Activated naive CD8-positive, alpha-beta T cell treated with anti-CD3 and anti-CD28 coated beads for 36 hours (primary cell): ENCODE measurements around the gene NSMCE1. TPM values are rescaled to one million over a fixed set of nuclear protein-coding genes. Genes with fewer than 3 reads are reported as not detected.

Source experiments
- DNase-seq: peaks from one replicate; pipeline ENCODE4 v3.0.0; 2021
- H3K27ac Mint-ChIP-seq: one replicate; pipeline ENCODE4 v1.8.0; 2022; ENCODE audit warnings: mild to moderate bottlenecking, moderate library complexity, mixed read lengths
- H3K27me3 Mint-ChIP-seq: one replicate; pipeline ENCODE4 v1.8.0; 2022; ENCODE audit warnings: mild to moderate bottlenecking, mixed read lengths
- H3K36me3 Mint-ChIP-seq: one replicate; pipeline ENCODE4 v1.8.0; 2021; ENCODE audit warnings: mild to moderate bottlenecking, mixed read lengths
- H3K4me1 Mint-ChIP-seq: one replicate; pipeline ENCODE4 v1.8.0; 2021; ENCODE audit warnings: mixed read lengths
- H3K4me3 Mint-ChIP-seq: one replicate; pipeline ENCODE4 v1.8.0; 2022; ENCODE audit warnings: mild to moderate bottlenecking, moderate library complexity, mixed read lengths
- H3K9me3 Mint-ChIP-seq: one replicate; pipeline ENCODE4 v1.8.0; 2022; ENCODE audit warnings: mixed read lengths
- total RNA-seq, 2 experiments: library from RNA; stranded (reverse); gene quantifications; one replicate each; pipeline ENCODE4 v1.2.3, GENCODE V29; 2021

Gene NSMCE1
- total RNA-seq, 2 experiments from 2014 or later: 133 to 146 TPM

DNA sequence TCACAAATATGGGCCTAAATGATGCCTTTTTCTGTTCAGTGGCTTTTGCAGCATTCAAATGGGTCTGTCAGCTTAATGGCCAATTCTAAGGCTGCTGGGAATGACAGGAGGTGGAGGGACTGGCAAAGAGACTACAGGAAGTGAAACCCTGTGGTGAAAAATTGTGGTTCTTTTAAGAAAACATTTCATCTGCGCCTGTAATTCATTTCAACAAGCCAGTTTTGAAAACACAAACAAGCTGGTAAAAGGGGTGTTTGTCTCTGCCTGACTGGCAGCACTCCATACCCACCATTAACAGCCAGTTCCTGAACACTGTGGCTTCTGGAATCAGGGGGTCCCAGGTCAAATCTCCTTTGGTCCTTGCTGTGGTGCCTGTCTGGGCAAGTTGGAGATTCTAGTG, 68.8 kb downstream of the NSMCE1 start:
- Mint-ChIP-seq H3K4me3 (no peak overlapping the region), H3K27me3 (no peaks in the 10 kb centered on the region), H3K9me3 (peaks cover 19% of the 10 kb centered on the region), H3K27ac (peak overlapping the region; percentile 82), H3K4me1 (peaks cover 64% of the 10 kb centered on the region), H3K36me3 (peaks cover 9% of the 10 kb centered on the region)
- no peak for DNase-seq

DNA sequence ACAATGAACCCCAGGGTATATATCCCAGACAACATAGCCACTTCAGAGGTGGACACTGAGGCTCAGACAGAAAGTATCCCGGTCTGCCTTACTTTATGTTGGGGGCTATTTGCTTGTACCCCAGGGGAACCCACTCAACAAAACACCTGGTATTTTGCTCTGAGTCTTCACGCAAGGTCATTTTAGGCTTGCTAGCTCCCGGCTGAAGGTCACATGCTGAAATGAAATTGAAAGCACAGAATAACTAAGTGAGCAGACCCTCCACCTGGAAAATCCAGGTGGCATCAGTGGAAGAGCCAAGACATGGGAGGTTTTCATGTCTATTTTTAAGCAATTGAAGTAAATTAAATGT, 69.4 kb downstream of the NSMCE1 start:
- no peak for DNase-seq
- peaks cover 65% of the 10 kb centered on the region for H3K4me1 Mint-ChIP-seq
- H3K36me3 Mint-ChIP-seq: peaks cover 6% of the 10 kb centered on the region
- H3K9me3 Mint-ChIP-seq: peaks cover 24% of the 10 kb centered on the region
- no peaks in the 10 kb centered on the region for H3K27me3 Mint-ChIP-seq
- H3K4me3 Mint-ChIP-seq: no peak overlapping the region
- peak overlapping the region; percentile 78 for H3K27ac Mint-ChIP-seq

DNA sequence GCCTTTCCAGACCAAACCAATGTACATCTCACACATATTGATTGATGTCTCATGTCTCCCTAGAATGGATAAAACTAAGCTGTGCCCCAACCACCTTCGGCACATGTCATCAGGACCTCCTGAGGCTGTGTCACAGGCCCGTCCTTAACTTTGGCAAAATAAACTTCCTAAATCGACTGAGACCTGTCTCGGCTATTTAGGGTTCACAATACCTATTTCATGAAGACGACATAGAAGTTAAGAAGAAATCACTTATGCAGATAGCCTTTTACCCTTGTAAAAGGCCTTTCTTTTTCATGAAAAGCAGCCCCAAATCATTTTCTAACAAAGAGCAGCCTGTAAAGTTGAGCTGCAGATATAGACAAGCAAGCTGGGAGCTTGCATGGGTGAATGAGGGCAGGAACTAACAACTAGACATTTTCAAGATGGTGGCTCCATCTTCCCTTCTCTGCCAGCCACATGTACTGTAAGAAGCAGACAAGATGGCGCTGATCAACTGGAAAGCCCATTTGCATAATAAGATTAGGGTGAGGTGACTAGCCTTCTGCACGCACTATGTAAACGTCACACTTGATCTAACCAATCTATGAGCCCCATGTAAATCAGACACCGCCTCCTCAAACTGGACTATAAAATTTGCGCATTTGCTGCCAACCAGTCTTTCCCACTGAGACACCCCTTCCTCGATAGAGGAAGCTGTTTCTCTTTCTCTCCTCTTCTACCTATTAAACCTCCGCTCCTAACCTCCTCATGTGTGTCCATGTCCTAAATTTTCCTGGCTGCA, 69.9 kb downstream of the NSMCE1 start:
- H3K4me1 Mint-ChIP-seq: peaks cover 63% of the 10 kb centered on the region
- H3K27me3 Mint-ChIP-seq: no peaks in the 10 kb centered on the region
- peaks cover 3% of the 10 kb centered on the region for H3K36me3 Mint-ChIP-seq
- peaks cover 25% of the 10 kb centered on the region for H3K9me3 Mint-ChIP-seq
- H3K27ac Mint-ChIP-seq: peak overlapping the region; percentile 78
- no peak for DNase-seq
- H3K4me3 Mint-ChIP-seq: no peak overlapping the region

DNA sequence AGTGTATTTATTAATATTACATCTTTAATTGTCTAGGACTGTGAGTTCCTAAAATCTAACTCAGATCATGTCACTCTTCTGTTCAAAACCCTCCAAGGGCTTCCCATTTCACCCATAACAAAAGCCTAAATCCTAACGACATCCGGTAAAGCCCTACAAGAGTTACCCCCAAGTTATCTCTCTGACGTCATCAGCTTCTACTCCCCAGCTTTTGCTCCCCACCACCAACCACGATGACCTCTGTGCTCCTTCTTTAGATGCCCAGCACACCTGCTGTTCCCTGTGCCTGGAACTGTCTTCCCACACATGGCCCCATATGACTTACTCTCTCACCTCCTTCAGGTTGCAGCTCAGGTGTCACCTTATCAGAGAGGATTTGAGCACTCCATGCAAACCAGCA, 71.6 kb downstream of the NSMCE1 start:
- H3K4me1 Mint-ChIP-seq: peaks cover 54% of the 10 kb centered on the region
- no peak for DNase-seq
- H3K36me3 Mint-ChIP-seq: peaks cover 2% of the 10 kb centered on the region
- H3K27me3 Mint-ChIP-seq: no peaks in the 10 kb centered on the region
- no peak overlapping the region for H3K27ac Mint-ChIP-seq
- H3K4me3 Mint-ChIP-seq: no peak overlapping the region
- H3K9me3 Mint-ChIP-seq: peaks cover 25% of the 10 kb centered on the region

DNA sequence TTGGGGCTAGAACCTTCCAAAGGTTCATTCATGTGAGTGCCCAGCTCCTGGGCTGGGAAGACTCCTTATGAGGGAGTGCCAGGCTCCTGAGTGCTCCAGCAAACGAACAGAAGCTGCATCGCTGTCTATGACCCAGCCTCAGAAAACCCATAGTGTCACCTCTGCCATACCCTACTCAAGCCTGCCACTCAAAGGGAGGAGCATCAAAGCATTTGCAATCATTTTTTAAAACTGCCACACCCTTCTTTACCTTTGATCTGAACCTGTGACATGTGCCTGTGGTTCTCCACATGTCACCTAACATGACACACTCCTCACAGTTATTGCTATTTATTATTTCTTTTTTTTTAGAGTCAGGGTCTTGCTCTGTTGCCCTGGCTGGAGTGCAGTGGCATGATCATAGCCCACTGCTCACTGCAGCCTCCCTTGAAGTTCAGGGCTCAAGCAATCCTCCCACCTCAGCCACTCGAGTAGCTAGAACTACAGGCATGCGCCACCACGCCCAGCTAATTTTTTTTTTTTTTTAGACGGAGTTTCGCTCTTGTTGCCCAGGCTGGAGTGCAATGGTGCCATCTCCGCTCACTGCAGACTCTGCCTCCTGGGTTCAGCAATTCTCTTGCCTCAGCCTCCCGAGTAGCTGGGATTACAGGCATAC, 72.5 kb downstream of the NSMCE1 start:
- Mint-ChIP-seq H3K36me3 (peaks cover 2% of the 10 kb centered on the region), H3K27ac (no peak overlapping the region), H3K4me3 (no peak overlapping the region), H3K27me3 (no peaks in the 10 kb centered on the region), H3K4me1 (peaks cover 56% of the 10 kb centered on the region), H3K9me3 (peaks cover 25% of the 10 kb centered on the region)
- DNase-seq: no peak

DNA sequence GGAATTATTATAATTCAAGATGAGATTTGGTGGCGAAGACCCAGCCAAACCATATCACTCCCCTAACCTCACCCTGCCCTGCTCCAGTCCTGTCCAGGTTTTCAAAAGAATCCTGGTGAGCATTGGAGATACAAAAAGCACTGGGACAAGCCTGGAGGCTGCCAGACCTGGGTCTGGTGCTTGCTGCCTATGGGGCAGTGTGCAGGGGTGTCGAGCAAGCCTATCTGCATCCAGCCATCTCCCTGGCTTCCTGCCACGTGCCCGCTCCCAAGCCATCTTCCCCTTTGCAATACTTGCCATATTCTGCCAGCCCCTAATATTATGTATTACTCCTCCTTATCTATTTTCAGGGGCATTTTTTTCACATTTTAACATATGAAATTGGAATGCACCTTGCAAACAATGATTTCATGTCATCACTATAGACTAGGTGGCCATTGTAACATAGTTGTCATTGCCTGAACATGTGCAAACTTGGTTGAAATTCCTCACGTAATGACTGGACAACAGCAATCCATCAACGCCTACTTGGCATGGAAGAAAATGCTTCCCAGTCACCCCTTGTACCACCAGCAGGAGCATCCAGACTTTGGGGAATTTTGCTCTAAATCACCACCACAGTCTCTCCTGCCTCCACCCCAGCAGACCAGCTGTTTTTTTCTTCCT, 73.4 kb downstream of the NSMCE1 start:
- peaks cover 18% of the 10 kb centered on the region for H3K9me3 Mint-ChIP-seq
- H3K4me1 Mint-ChIP-seq: peaks cover 47% of the 10 kb centered on the region
- H3K27ac Mint-ChIP-seq: no peak overlapping the region
- no peak overlapping the region for H3K4me3 Mint-ChIP-seq
- H3K27me3 Mint-ChIP-seq: no peaks in the 10 kb centered on the region
- DNase-seq: no peak
- H3K36me3 Mint-ChIP-seq: peaks cover 2% of the 10 kb centered on the region

DNA sequence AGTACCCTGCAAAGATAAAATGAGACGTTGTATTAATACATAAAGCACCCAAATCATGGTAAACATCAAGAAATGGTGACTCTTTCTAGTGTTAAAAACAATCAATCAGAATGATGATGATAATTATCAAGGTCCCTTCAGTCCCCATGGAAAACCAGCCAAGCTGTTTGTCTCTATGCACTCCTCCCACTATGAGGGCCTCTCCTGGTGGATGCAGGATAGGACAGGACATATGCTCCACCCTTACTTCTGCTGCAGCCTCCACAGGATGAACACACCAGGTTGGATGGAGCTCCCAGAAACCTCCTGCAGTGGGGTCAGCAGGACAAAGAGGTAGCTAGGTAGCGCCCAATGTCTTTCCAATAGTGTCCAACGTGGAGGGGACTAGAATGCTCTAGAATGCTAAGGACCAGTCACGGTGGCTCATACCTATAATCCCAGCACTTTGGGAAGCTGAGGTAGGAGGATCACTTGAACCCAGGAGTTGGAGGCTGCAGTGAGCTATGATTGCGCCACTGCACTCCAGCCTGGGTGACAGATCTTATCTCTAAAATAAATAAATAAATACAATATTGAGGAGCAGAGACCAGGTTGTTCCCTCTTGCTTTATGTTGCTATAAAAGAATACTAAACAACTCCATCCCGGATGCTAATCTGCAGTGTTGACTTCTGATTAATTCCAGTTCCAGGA, 75.1 kb downstream of the NSMCE1 start:
- peaks cover 32% of the 10 kb centered on the region for H3K4me1 Mint-ChIP-seq
- H3K9me3 Mint-ChIP-seq: peaks cover 14% of the 10 kb centered on the region
- no peak for DNase-seq

DNA sequence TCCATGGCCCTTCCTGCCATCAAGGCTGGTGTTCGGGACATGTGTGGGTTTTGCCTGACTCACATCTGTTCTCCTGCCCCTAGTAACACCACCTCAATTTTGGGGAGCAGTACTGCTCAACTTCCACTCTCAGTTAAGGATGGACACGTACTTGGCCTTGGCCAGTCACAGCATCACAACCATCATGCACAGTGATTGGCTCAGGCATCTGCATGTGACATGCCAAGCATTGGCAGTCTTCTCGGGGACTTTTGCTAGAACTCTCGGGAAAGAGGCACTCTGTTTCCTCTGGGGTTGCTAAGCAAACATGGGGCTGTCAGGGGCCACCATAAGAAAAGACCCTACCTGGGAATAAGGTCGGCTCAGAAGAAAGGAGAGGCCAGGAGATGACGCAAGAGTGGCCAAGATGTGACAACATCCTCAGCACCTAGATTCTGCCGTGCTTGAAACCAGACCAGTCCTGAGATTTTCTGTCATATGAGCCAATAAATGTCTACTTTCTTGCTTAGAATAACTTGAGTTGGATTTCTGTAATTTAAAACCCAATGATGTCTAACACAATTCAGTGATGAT, 77.1 kb downstream of the NSMCE1 start:
- no peak overlapping the region for H3K27ac Mint-ChIP-seq
- peaks cover 2% of the 10 kb centered on the region for H3K36me3 Mint-ChIP-seq
- H3K9me3 Mint-ChIP-seq: peaks cover 14% of the 10 kb centered on the region
- H3K27me3 Mint-ChIP-seq: no peaks in the 10 kb centered on the region
- peaks cover 24% of the 10 kb centered on the region for H3K4me1 Mint-ChIP-seq
- no peak overlapping the region for H3K4me3 Mint-ChIP-seq
- DNase-seq: no peak

More for the DNA sequence above, 75.1 kb downstream of the NSMCE1 start:
- H3K27me3 Mint-ChIP-seq: no peaks in the 10 kb centered on the region
- no peak overlapping the region for H3K4me3 Mint-ChIP-seq
- H3K27ac Mint-ChIP-seq: no peak overlapping the region
- peaks cover 2% of the 10 kb centered on the region for H3K36me3 Mint-ChIP-seq

DNA sequence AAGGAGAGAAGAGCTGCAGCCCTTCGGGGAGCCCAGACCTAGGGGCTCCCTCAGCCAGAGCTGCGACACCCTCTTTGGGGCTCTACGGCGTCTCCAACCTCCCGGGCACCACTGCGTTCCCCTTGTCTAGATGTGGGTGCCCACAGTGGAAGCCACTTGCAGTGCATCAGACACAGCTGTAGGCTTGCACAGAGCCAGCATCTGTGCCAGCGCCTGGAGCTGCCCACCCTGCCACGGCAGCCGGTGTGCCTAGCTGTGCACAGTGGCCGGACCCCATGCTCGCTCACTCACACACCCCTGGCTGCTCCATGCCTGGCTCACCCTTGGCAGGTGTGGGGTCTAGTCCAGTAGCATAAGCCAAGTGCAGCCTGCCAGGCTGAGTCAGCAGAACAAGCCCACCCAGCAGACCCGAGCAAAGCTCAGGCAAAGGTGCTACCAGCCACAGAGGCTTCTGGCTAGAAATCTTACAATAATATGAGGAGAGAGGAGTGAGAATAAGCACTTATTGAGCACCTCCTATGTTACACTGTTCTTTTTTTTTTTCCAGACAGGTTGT, 78.2 kb downstream of the NSMCE1 start:
- Mint-ChIP-seq H3K27ac (no peak overlapping the region), H3K36me3 (no peaks in the 10 kb centered on the region), H3K4me3 (no peak overlapping the region), H3K27me3 (no peaks in the 10 kb centered on the region), H3K4me1 (peaks cover 19% of the 10 kb centered on the region), H3K9me3 (peaks cover 11% of the 10 kb centered on the region)
- DNase-seq: no peak

DNA sequence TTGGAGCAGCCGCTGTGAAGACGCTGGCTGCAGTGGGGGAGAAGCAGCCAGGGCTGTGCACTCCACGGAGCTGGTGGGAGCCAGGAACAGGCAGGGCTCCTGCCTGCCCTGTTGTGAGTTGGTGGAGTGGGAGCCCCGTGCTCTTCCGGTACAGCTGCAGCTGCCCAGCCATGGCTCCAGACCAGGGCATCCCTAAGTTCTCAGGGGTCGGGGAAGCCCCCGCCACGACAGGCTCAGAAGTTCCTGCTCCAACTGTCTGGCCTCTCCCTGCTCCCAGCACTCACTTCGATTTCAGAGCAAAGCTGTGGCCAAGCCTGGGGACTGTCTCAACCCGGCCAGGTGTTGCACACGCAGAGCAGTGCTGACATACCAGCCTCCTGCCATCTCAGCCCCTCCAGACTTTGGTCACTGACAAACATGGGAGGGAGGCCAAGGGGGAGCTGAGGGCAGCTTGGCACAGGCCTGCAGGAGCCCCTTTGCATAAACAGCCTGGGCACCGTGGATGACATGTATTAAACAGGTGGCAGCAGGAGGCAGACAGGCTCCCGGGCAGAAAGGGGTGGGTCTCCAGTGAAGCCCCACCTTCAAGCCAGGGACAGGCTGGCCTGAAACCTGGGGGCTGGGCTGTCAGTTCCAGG, 79.1 kb downstream of the NSMCE1 start:
- Mint-ChIP-seq H3K4me3 (no peak overlapping the region), H3K27ac (no peak overlapping the region)

DNA sequence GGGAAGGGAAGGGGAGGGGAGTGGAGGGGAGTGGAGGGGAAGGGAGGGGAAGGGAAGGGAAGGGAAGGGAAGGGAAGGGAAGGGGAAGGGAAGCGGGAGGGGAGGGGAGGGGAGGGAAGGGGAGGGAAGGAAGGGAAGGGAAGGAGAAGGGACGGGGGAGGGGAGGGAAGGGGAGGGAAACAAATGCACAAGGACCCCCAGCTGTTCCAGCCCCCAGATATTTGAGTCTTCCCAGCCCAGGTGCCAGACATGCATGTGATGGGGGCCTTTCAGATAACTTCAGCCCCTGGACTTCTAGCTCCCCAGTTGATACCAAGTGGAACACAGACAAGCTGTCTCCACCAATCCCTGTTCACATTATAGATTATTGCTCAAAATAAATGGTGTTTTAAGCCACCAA, 79.9 kb downstream of the NSMCE1 start:
- Mint-ChIP-seq H3K27ac (no peak overlapping the region), H3K4me3 (no peak overlapping the region)

More for the DNA sequence above, 79.1 kb downstream of the NSMCE1 start:
- Mint-ChIP-seq H3K36me3 (no peaks in the 10 kb centered on the region), H3K27me3 (no peaks in the 10 kb centered on the region), H3K9me3 (peaks cover 3% of the 10 kb centered on the region), H3K4me1 (peaks cover 19% of the 10 kb centered on the region)
- no peak for DNase-seq

DNA sequence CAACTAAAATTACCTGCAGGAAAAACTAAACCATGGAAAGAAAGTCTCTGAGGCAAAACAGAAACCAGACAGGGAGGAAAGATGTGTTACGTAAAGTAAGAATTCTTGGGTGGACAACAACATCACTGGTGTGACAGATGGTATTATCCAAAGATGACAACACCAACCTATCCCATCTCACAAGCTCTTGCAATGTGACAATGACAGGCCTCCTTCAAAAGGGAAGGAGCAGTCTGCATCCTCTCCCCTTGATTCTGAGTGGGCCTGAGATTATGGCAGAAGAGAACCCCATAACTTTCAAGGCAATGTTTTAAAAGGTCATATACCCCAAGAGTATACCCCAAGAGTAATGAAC, 82.8 kb downstream of the NSMCE1 start:
- H3K4me3 Mint-ChIP-seq: no peak overlapping the region
- H3K4me1 Mint-ChIP-seq: peaks cover 15% of the 10 kb centered on the region
- no peaks in the 10 kb centered on the region for H3K36me3 Mint-ChIP-seq

More for the DNA sequence above, 79.9 kb downstream of the NSMCE1 start:
- Mint-ChIP-seq H3K9me3 (no peaks in the 10 kb centered on the region), H3K36me3 (no peaks in the 10 kb centered on the region), H3K4me1 (peaks cover 18% of the 10 kb centered on the region), H3K27me3 (no peaks in the 10 kb centered on the region)
- no peak for DNase-seq

DNA sequence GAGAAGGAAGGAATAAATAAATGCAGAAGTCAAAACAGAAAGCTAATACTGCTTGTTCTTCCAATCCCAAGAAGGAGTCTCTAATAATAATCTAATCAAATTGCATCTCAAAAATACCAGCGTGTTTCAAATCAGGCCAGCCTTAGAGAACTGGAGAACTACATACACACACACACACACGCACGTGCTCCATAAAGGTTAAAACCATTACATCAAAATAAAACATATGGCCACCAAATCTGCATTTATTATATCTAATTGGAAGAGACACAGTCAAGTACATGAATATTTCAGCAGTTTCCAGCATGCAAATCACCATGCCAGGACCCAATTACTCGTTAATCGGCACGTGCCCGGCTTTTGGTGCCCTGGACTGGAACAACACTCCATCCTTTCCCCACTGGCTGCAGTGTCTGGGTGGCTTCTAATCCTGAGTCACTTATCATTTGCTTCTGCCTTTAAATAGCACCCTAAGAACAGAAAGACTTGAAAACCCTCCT, 85.6 kb downstream of the NSMCE1 start:
- DNase-seq: no peak
- H3K9me3 Mint-ChIP-seq: no peaks in the 10 kb centered on the region
- H3K4me3 Mint-ChIP-seq: no peak overlapping the region
- no peaks in the 10 kb centered on the region for H3K27me3 Mint-ChIP-seq
- peaks cover 31% of the 10 kb centered on the region for H3K4me1 Mint-ChIP-seq
- H3K36me3 Mint-ChIP-seq: no peaks in the 10 kb centered on the region
- H3K27ac Mint-ChIP-seq: no peak overlapping the region

More for the DNA sequence above, 82.8 kb downstream of the NSMCE1 start:
- no peak overlapping the region for H3K27ac Mint-ChIP-seq
- DNase-seq: no peak
- no peaks in the 10 kb centered on the region for H3K27me3 Mint-ChIP-seq
- H3K9me3 Mint-ChIP-seq: no peaks in the 10 kb centered on the region
